Subcutaneous abdominal adipose tissue (tissue), 5 donors: ENCODE data around the gene CAMK2B.

Experiments used
- H3K27ac ChIP-seq: one replicate; pipeline ENCODE4 v1.7.0; 2013; ENCODE audit warnings: low read depth, mild to moderate bottlenecking, inconsistent platforms, low read length, moderate library complexity
- H3K27me3 ChIP-seq, 5 donors: one replicate each; pipeline ENCODE4 v1.7.0; 2013; ENCODE audit warnings: low read length in 5 of 5, inconsistent platforms in 1 of 5; ENCODE audit not compliant: control insufficient read depth in 5 of 5, insufficient read depth in 4 of 5
- H3K36me3 ChIP-seq, 5 donors: one replicate each; pipeline ENCODE4 v1.7.0; 2013; ENCODE audit warnings: low read length in 5 of 5; ENCODE audit not compliant: control insufficient read depth in 5 of 5, insufficient read depth in 5 of 5
- H3K4me1 ChIP-seq, 5 donors: one replicate each; pipeline ENCODE4 v1.7.0; 2013; ENCODE audit warnings: low read length in 5 of 5, mild to moderate bottlenecking in 3 of 5, moderate library complexity in 1 of 5; ENCODE audit not compliant: control insufficient read depth in 5 of 5, insufficient read depth in 5 of 5
- H3K4me3 ChIP-seq, 5 donors: one replicate each; pipeline ENCODE4 v1.7.0; 2013; ENCODE audit warnings: low read length in 5 of 5, low read depth in 1 of 5
- H3K9ac ChIP-seq, 5 donors: one replicate each; pipeline ENCODE4 v1.7.0; 2013; ENCODE audit warnings: low read length in 5 of 5, mild to moderate bottlenecking in 4 of 5, moderate library complexity in 3 of 5
- H3K9me3 ChIP-seq, 5 donors: one replicate each; pipeline ENCODE4 v1.7.0; 2013; ENCODE audit warnings: low read length in 5 of 5; ENCODE audit not compliant: control insufficient read depth in 5 of 5
- donor health status: healthy.
- donor health status: healthy.
- donor health status: healthy.
- donor health status: healthy.
- donor health status: healthy.

CAMK2B gene

GRCh38 chr7:44189993-44190872 is 135.2 kb downstream of the CAMK2B start:
- Histone ChIP-seq H3K27ac (no peak overlapping the region), H3K9me3 (no peaks in the 10 kb centered on the region), H3K27me3 (peaks cover 0 to 17% (median 8%) of the 10 kb centered on the region in 5 donors), H3K4me3 (no peak overlapping the region), H3K9ac (no peak overlapping the region), H3K4me1 (no peaks in the 10 kb centered on the region), H3K36me3 (no peaks in the 10 kb centered on the region)

GRCh38 chr7:44189286-44189992 is 136.0 kb downstream of the CAMK2B start, which contains the start of gene GCK:
Gene GCK (minus strand): TSS chr7:44189439. CDS start chr7:44188953, 486 bp downstream.
- Histone ChIP-seq H3K9ac (no peak within 1 kb of the TSS), H3K27ac (no peak within 1 kb of the TSS), H3K4me3 (no peak within 1 kb of the TSS), H3K27me3 (peaks cover 0 to 20% (median 6%) of the 10 kb centered on the region in 5 donors), H3K4me1 (no peaks in the 10 kb centered on the region), H3K9me3 (no peaks in the 10 kb centered on the region), H3K36me3 (no peaks in the 10 kb centered on the region)

- no peaks in the 10 kb centered on the region for H3K36me3 ChIP-seq
- no peak overlapping the region for H3K9ac ChIP-seq
- H3K9me3 ChIP-seq, result no peaks in the 10 kb centered on the region
- no peak overlapping the region for H3K27ac ChIP-seq
- H3K4me1 ChIP-seq, result no peaks in the 10 kb centered on the region
- peaks cover 0 to 20% (median 6%) of the 10 kb centered on the region in 5 donors for H3K27me3 ChIP-seq
- no peak overlapping the region for H3K4me3 ChIP-seq
These were observed 136.7 kb downstream of the CAMK2B start for GRCh38 chr7:44188480-44189225.

GRCh38 chr7:44187636-44188416 is 137.6 kb downstream of the CAMK2B start:
- Histone ChIP-seq H3K27ac (no peak overlapping the region), H3K4me3 (no peak overlapping the region), H3K9me3 (peaks cover 0 to 5% (median 4%) of the 10 kb centered on the region in 5 donors), H3K27me3 (peaks cover 0 to 20% (median 9%) of the 10 kb centered on the region in 5 donors), H3K9ac (no peak overlapping the region), H3K36me3 (no peaks in the 10 kb centered on the region), H3K4me1 (no peaks in the 10 kb centered on the region)

GRCh38 chr7:44186736-44187135 is 138.7 kb downstream of the CAMK2B start:
- Histone ChIP-seq H3K4me1 (no peaks in the 10 kb centered on the region), H3K36me3 (no peaks in the 10 kb centered on the region), H3K9ac (no peak overlapping the region), H3K27ac (no peak overlapping the region), H3K4me3 (no peak overlapping the region), H3K9me3 (peaks cover 7 to 14% (median 14%) of the 10 kb centered on the region in 5 donors), H3K27me3 (peaks cover 0 to 14% (median 6%) of the 10 kb centered on the region in 5 donors)

GRCh38 chr7:44185729-44186128 is 139.7 kb downstream of the CAMK2B start:
- no peak overlapping the region for H3K27ac ChIP-seq
- H3K4me1 ChIP-seq, result no peaks in the 10 kb centered on the region
- H3K4me3 ChIP-seq, result no peak overlapping the region
- H3K36me3 ChIP-seq, result no peaks in the 10 kb centered on the region
- H3K9me3 ChIP-seq, result peaks cover 7 to 15% (median 14%) of the 10 kb centered on the region in 5 donors
- peaks cover 0 to 12% (median 6%) of the 10 kb centered on the region in 5 donors for H3K27me3 ChIP-seq
- no peak overlapping the region for H3K9ac ChIP-seq

GRCh38 chr7:44184873-44185446 is 140.4 kb downstream of the CAMK2B start:
- Histone ChIP-seq H3K4me3 (no peak overlapping the region), H3K36me3 (no peaks in the 10 kb centered on the region), H3K4me1 (no peaks in the 10 kb centered on the region), H3K9ac (no peak overlapping the region), H3K27ac (no peak overlapping the region), H3K27me3 (peaks cover 0 to 12% (median 6%) of the 10 kb centered on the region in 5 donors), H3K9me3 (peaks cover 7 to 15% (median 14%) of the 10 kb centered on the region in 5 donors)

GRCh38 chr7:44184206-44184872 is 141.1 kb downstream of the CAMK2B start:
- Histone ChIP-seq H3K27ac (no peak overlapping the region), H3K9ac (no peak overlapping the region), H3K9me3 (peaks cover 7 to 15% (median 14%) of the 10 kb centered on the region in 5 donors)

More at GRCh38 chr7:44184206-44184872, 141.1 kb downstream of the CAMK2B start:
- peaks cover 0 to 11% (median 4%) of the 10 kb centered on the region in 5 donors for H3K27me3 ChIP-seq
- H3K4me1 ChIP-seq, result no peaks in the 10 kb centered on the region
- no peaks in the 10 kb centered on the region for H3K36me3 ChIP-seq
- H3K4me3 ChIP-seq, result no peak overlapping the region
